Neural progenitor cell (in vitro differentiated cells): ENCODE results near the gene TAX1BP1.

Experiments
- CTCF ChIP-seq: fragments of 200-600 bp; sonication (generic); IDR thresholded peaks from 2 replicates; pipeline ENCODE4 v1.5.1; 2017; ENCODE audit warnings: antibody characterized with exemption, mild to moderate bottlenecking
- EZH2 ChIP-seq: fragments of 200-600 bp; sonication (generic); IDR thresholded peaks from 2 replicates; pipeline ENCODE4 v1.6.1; 2017; ENCODE audit warnings: antibody characterized with exemption, mild to moderate bottlenecking, moderate library complexity

DNA sequence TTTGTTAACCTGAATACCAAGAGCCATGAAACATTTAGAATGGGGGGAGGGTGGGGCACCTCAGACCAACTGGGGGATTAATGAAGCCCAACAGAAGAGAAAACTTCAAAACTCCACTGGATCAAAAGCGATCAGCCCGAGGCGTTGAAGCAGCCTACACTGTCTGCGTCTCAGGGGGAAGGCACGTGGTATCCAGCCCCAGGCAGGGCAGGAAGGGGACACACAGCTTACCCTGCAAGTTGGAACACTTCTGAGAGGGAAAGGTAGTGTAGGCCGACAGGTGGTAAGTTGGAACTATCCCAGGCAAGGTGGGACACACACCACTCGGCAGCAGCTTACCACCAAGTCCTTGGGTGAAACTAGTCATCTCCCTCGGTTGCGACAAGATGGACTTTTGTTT, 102.9 kb downstream of the TAX1BP1 start:
- TF ChIP-seq CTCF (no peak), EZH2 (no peak)
